Measurements from ENCODE around the gene SRMS.
"Not testable (repeated sequence)": the region's sequence is repeated elsewhere in the genome, so short reads cannot be mapped to it uniquely, and the experiment has no call there.

SRMS gene

GRCh38 chr20:63560333-63560805 lies 12.8 kb upstream of the SRMS start:
- 98% methylated on average over 16 of the region's 16 CpGs for WGBS (ENCODE audit: insufficient coverage)
- H3K36me3 ChIP-seq (ENCODE audit: control insufficient read depth in 4 of 4, insufficient read depth in 4 of 4, low read length in 3 of 4), result peaks cover 0 to 13% (median 0%) of the 10 kb centered on the region in 4 experiments

GRCh38 chr20:63559485-63560332 lies 12.2 kb upstream of the SRMS start:
- WGBS (ENCODE audit: insufficient coverage), result 98% methylated on average over 24 of the region's 31 CpGs
- CTCF ChIA-PET; H3K4me3 ChIP-seq (ENCODE audit: control insufficient read depth in 1 of 7, extremely low read depth in 1 of 7, insufficient read depth in 4 of 7, low read depth in 2 of 7, low read length in 6 of 7); H3K4me1 ChIP-seq (ENCODE audit: control extremely low read depth in 1 of 4, control insufficient read depth in 4 of 4, insufficient read depth in 4 of 4, low read length in 3 of 4); H3K27ac ChIP-seq (ENCODE audit: insufficient read depth in 1 of 2, low read depth in 1 of 2, low read length in 2 of 2, poor library complexity in 1 of 2, severe bottlenecking in 2 of 2); H3K9me3 ChIP-seq (ENCODE audit: control extremely low read depth in 1 of 5, control insufficient read depth in 4 of 5, insufficient read depth in 2 of 5, low read depth in 1 of 5, low read length in 4 of 5); DNase-seq; POLR2A ChIA-PET: not testable (repeated sequence)
- peaks cover 0 to 13% (median 0%) of the 10 kb centered on the region in 4 experiments for H3K36me3 ChIP-seq (ENCODE audit: control insufficient read depth in 4 of 4, insufficient read depth in 4 of 4, low read length in 3 of 4)
- H3K27me3 ChIP-seq (replicated peaks in 2 of 5; ENCODE audit: control insufficient read depth in 4 of 5, insufficient read depth in 5 of 5, low read length in 4 of 5), result peaks cover 0 to 13% (median 0%) of the 10 kb centered on the region in 5 experiments

More at GRCh38 chr20:63560333-63560805, 12.8 kb upstream of the SRMS start:
- Histone ChIP-seq H3K27me3 (replicated peaks in 2 of 5; ENCODE audit: control insufficient read depth in 4 of 5, insufficient read depth in 5 of 5, low read length in 4 of 5) (peaks cover 0 to 12% (median 0%) of the 10 kb centered on the region in 5 experiments), H3K9me3 (ENCODE audit: control extremely low read depth in 1 of 5, control insufficient read depth in 4 of 5, insufficient read depth in 2 of 5, low read depth in 1 of 5, low read length in 4 of 5) (no peaks in the 10 kb centered on the region), H3K27ac (ENCODE audit: insufficient read depth in 1 of 2, low read depth in 1 of 2, low read length in 2 of 2, poor library complexity in 1 of 2, severe bottlenecking in 2 of 2) (no peak overlapping the region), H3K4me1 (ENCODE audit: control extremely low read depth in 1 of 4, control insufficient read depth in 4 of 4, insufficient read depth in 4 of 4, low read length in 3 of 4) (no peaks in the 10 kb centered on the region), H3K4me3 (ENCODE audit: control insufficient read depth in 1 of 7, extremely low read depth in 1 of 7, insufficient read depth in 4 of 7, low read depth in 2 of 7, low read length in 6 of 7) (no peak overlapping the region)
- DNase-seq, result no peak
- CTCF ChIA-PET, result interaction anchor here (0.9 to 1.0 kb wide), 2 partner anchors 9 to 98 kb away, joined by 3 read pairs; partner anchors contain the start of gene RTEL1
- POLR2A ChIA-PET, result no interaction called here

GRCh38 chr20:63558804-63559484 lies 11.4 kb upstream of the SRMS start:
- 98% methylated on average over 7 of the region's 14 CpGs for WGBS (ENCODE audit: insufficient coverage)
- CTCF ChIA-PET, result no interaction called here
- no peak for DNase-seq

GRCh38 chr20:63557481-63557891 lies 9.9 kb upstream of the SRMS start:
- Histone ChIP-seq H3K27me3 (replicated peaks in 2 of 5; ENCODE audit: control insufficient read depth in 4 of 5, insufficient read depth in 5 of 5, low read length in 4 of 5) (peaks cover 0 to 11% (median 2%) of the 10 kb centered on the region in 5 experiments), H3K4me3 (ENCODE audit: control insufficient read depth in 1 of 7, extremely low read depth in 1 of 7, insufficient read depth in 4 of 7, low read depth in 2 of 7, low read length in 6 of 7) (no peak overlapping the region), H3K27ac (ENCODE audit: insufficient read depth in 1 of 2, low read depth in 1 of 2, low read length in 2 of 2, poor library complexity in 1 of 2, severe bottlenecking in 2 of 2) (no peak overlapping the region), H3K9me3 (ENCODE audit: control extremely low read depth in 1 of 5, control insufficient read depth in 4 of 5, insufficient read depth in 2 of 5, low read depth in 1 of 5, low read length in 4 of 5) (no peaks in the 10 kb centered on the region), H3K36me3 (ENCODE audit: control insufficient read depth in 4 of 4, insufficient read depth in 4 of 4, low read length in 3 of 4) (peaks cover 0 to 7% (median 0%) of the 10 kb centered on the region in 4 experiments), H3K4me1 (ENCODE audit: control extremely low read depth in 1 of 4, control insufficient read depth in 4 of 4, insufficient read depth in 4 of 4, low read length in 3 of 4) (peaks cover 0 to 21% (median 19%) of the 10 kb centered on the region in 4 experiments)
- POLR2A ChIA-PET, result interaction anchor here (0.6 to 1.3 kb wide), 2 partner anchors 11 to 124 kb away, joined by 3 to 4 read pairs; no protein-coding TSS in a partner anchor
- no peak for DNase-seq
- CTCF ChIA-PET, result interaction anchor here (0.9 to 1.3 kb wide), 3 partner anchors 8 to 28 kb away, joined by 3 to 5 read pairs (median 3); no protein-coding TSS in a partner anchor
- WGBS (ENCODE audit: insufficient coverage), result 95% methylated on average over 8 of the region's 19 CpGs

More at GRCh38 chr20:63558804-63559484, 11.4 kb upstream of the SRMS start:
- POLR2A ChIA-PET, result no interaction called here
- H3K9me3 ChIP-seq (ENCODE audit: control extremely low read depth in 1 of 5, control insufficient read depth in 4 of 5, insufficient read depth in 2 of 5, low read depth in 1 of 5, low read length in 4 of 5), result no peaks in the 10 kb centered on the region
- H3K27me3 ChIP-seq (replicated peaks in 2 of 5; ENCODE audit: control insufficient read depth in 4 of 5, insufficient read depth in 5 of 5, low read length in 4 of 5), result peaks cover 0 to 11% (median 2%) of the 10 kb centered on the region in 5 experiments
- H3K4me1 ChIP-seq (ENCODE audit: control extremely low read depth in 1 of 4, control insufficient read depth in 4 of 4, insufficient read depth in 4 of 4, low read length in 3 of 4), result peaks cover 0 to 8% (median 7%) of the 10 kb centered on the region in 4 experiments
- peaks cover 0 to 13% (median 0%) of the 10 kb centered on the region in 4 experiments for H3K36me3 ChIP-seq (ENCODE audit: control insufficient read depth in 4 of 4, insufficient read depth in 4 of 4, low read length in 3 of 4)
- H3K27ac ChIP-seq (ENCODE audit: insufficient read depth in 1 of 2, low read depth in 1 of 2, low read length in 2 of 2, poor library complexity in 1 of 2, severe bottlenecking in 2 of 2), result no peak overlapping the region
- no peak overlapping the region for H3K4me3 ChIP-seq (ENCODE audit: control insufficient read depth in 1 of 7, extremely low read depth in 1 of 7, insufficient read depth in 4 of 7, low read depth in 2 of 7, low read length in 6 of 7)

GRCh38 chr20:63556873-63557478 lies 9.4 kb upstream of the SRMS start:
- ChIA-PET POLR2A (interaction anchor here (1.3 kb wide), 1 partner anchor 12 kb away, joined by 3 read pairs; no protein-coding TSS in a partner anchor), CTCF (interaction anchor here (0.9 to 1.3 kb wide), 3 partner anchors 9 to 28 kb away, joined by 3 to 5 read pairs (median 3); no protein-coding TSS in a partner anchor)
- Histone ChIP-seq H3K36me3 (ENCODE audit: control insufficient read depth in 4 of 4, insufficient read depth in 4 of 4, low read length in 3 of 4) (peaks cover 0 to 7% (median 0%) of the 10 kb centered on the region in 4 experiments), H3K27me3 (replicated peaks in 2 of 5; ENCODE audit: control insufficient read depth in 4 of 5, insufficient read depth in 5 of 5, low read length in 4 of 5) (peaks cover 0 to 11% (median 2%) of the 10 kb centered on the region in 5 experiments), H3K4me3 (ENCODE audit: control insufficient read depth in 1 of 7, extremely low read depth in 1 of 7, insufficient read depth in 4 of 7, low read depth in 2 of 7, low read length in 6 of 7) (no peak overlapping the region), H3K9me3 (ENCODE audit: control extremely low read depth in 1 of 5, control insufficient read depth in 4 of 5, insufficient read depth in 2 of 5, low read depth in 1 of 5, low read length in 4 of 5) (no peaks in the 10 kb centered on the region), H3K4me1 (ENCODE audit: control extremely low read depth in 1 of 4, control insufficient read depth in 4 of 4, insufficient read depth in 4 of 4, low read length in 3 of 4) (peaks cover 0 to 25% (median 22%) of the 10 kb centered on the region in 4 experiments), H3K27ac (ENCODE audit: insufficient read depth in 1 of 2, low read depth in 1 of 2, low read length in 2 of 2, poor library complexity in 1 of 2, severe bottlenecking in 2 of 2) (no peak overlapping the region)
- WGBS (ENCODE audit: insufficient coverage), result 92% methylated on average over 20 of the region's 23 CpGs
- DNase-seq, result no peak

- Histone ChIP-seq H3K9me3 (ENCODE audit: control extremely low read depth in 1 of 5, control insufficient read depth in 4 of 5, insufficient read depth in 2 of 5, low read depth in 1 of 5, low read length in 4 of 5) (no peaks in the 10 kb centered on the region), H3K4me3 (ENCODE audit: control insufficient read depth in 1 of 7, extremely low read depth in 1 of 7, insufficient read depth in 4 of 7, low read depth in 2 of 7, low read length in 6 of 7) (no peak overlapping the region), H3K4me1 (ENCODE audit: control extremely low read depth in 1 of 4, control insufficient read depth in 4 of 4, insufficient read depth in 4 of 4, low read length in 3 of 4) (peaks cover 0 to 25% (median 22%) of the 10 kb centered on the region in 4 experiments), H3K27me3 (replicated peaks in 2 of 5; ENCODE audit: control insufficient read depth in 4 of 5, insufficient read depth in 5 of 5, low read length in 4 of 5) (peaks cover 0 to 11% (median 2%) of the 10 kb centered on the region in 5 experiments), H3K27ac (ENCODE audit: insufficient read depth in 1 of 2, low read depth in 1 of 2, low read length in 2 of 2, poor library complexity in 1 of 2, severe bottlenecking in 2 of 2) (no peak overlapping the region), H3K36me3 (ENCODE audit: control insufficient read depth in 4 of 4, insufficient read depth in 4 of 4, low read length in 3 of 4) (peaks cover 0 to 2% (median 0%) of the 10 kb centered on the region in 4 experiments)
- POLR2A ChIA-PET, result interaction anchor here (0.6 to 1.3 kb wide), 3 partner anchors 13 to 158 kb away, joined by 3 read pairs; no protein-coding TSS in a partner anchor
- no peak for DNase-seq
- CTCF ChIA-PET, result interaction anchor here (0.9 to 2.0 kb wide), 7 partner anchors 9 to 26 kb away, joined by 3 to 7 read pairs (median 4); partner anchors contain the start of gene PTK6
- WGBS (ENCODE audit: insufficient coverage), result 97% methylated on average over 45 of the region's 45 CpGs
Observed at GRCh38 chr20:63555661-63556381, 8.3 kb upstream of the SRMS start.

Measured in common myeloid progenitor, CD34-positive (primary cell).